ENCODE results near the gene PCK1.

- TF ChIP-seq CBFB (CRISPR knock-in tag; IDR thresholded peaks at IDR 0.05; ENCODE audit: low read depth), result no peak
- no peak for TF ChIP-seq NR2C2 (CRISPR knock-in tag; IDR thresholded peaks at IDR 0.05)
- TF ChIP-seq E2F5 (CRISPR knock-in tag; IDR thresholded peaks at IDR 0.05), result no peak
- no peak for TF ChIP-seq MAX (CRISPR knock-in tag; IDR thresholded peaks at IDR 0.05)
These were observed 47.6 kb downstream of the PCK1 start for GRCh38 chr20:57608516-57608915.

Measured in WTC11 (cell line).